Liver (tissue), 9 donors: ENCODE results near the gene GHRL. TPM values are rescaled to one million over a fixed set of nuclear protein-coding genes. Genes with fewer than 3 reads are reported as not detected.
"Not testable (repeated sequence)": the region's sequence is repeated elsewhere in the genome, so short reads cannot be mapped to it uniquely, and the experiment has no call there.

ENCODE experiments used
- DNase-seq: peaks from one replicate; pipeline ENCODE4 v3.0.0-alpha.2; 2017; ENCODE audit warnings: low spot score
- H3K27ac ChIP-seq, 2 donors: one replicate each; pipeline ENCODE4 v1.7.0; 2013; ENCODE audit warnings: inconsistent platforms in 2 of 2, low read length in 2 of 2, control low read depth in 1 of 2, low read depth in 1 of 2, mild to moderate bottlenecking in 1 of 2
- H3K27me3 ChIP-seq, 4 donors: one replicate each; pipeline versions ENCODE4 v1.6.1 to v1.7.0; 2013; ENCODE audit warnings: low read length in 3 of 4, inconsistent platforms in 1 of 4, mild to moderate bottlenecking in 1 of 4, moderate library complexity in 1 of 4; ENCODE audit not compliant: control insufficient read depth in 4 of 4, insufficient read depth in 4 of 4
- H3K36me3 ChIP-seq, 4 donors: one replicate each; pipeline versions ENCODE4 v1.6.1 to v1.7.0; 2013; ENCODE audit warnings: low read length in 3 of 4, mild to moderate bottlenecking in 3 of 4, low read depth in 1 of 4, moderate library complexity in 1 of 4; ENCODE audit not compliant: control insufficient read depth in 4 of 4, insufficient read depth in 3 of 4
- H3K4me1 ChIP-seq, 4 donors: one replicate each; pipeline versions ENCODE4 v1.6.1 to v1.7.0; 2013; ENCODE audit warnings: low read length in 3 of 4, mild to moderate bottlenecking in 3 of 4, moderate library complexity in 1 of 4; ENCODE audit not compliant: control insufficient read depth in 4 of 4, insufficient read depth in 4 of 4
- H3K4me3 ChIP-seq, 3 donors: one replicate each; pipeline versions ENCODE4 v1.6.1 to v1.7.0; 2013; ENCODE audit warnings: low read length in 3 of 3, control low read depth in 1 of 3, low read depth in 1 of 3, mild to moderate bottlenecking in 1 of 3
- H3K9ac ChIP-seq, 2 donors: one replicate each; pipeline ENCODE4 v1.7.0; 2013; ENCODE audit warnings: low read length in 2 of 2, mild to moderate bottlenecking in 2 of 2, moderate library complexity in 2 of 2, control low read depth in 1 of 2, low read depth in 1 of 2
- H3K9me3 ChIP-seq, 4 donors: one replicate each; pipeline versions ENCODE4 v1.6.1 to v1.7.0; 2013; ENCODE audit warnings: low read length in 3 of 4; ENCODE audit not compliant: control insufficient read depth in 4 of 4
- EGR1 ChIP-seq, 2 donors: IDR thresholded peaks; 2 replicates each; pipeline ENCODE4 v1.6.1; 2016 to 2018; ENCODE audit warnings: antibody characterized with exemption in 2 of 2, low read depth in 2 of 2
- FOXA1 ChIP-seq: IDR thresholded peaks from 2 replicates; pipeline ENCODE4 v1.6.1; 2016; ENCODE audit warnings: antibody characterized with exemption
- GABPA ChIP-seq, 2 donors: IDR thresholded peaks in 1 of 2; conservative IDR thresholded peaks in 1 of 2; 2 replicates each; pipeline ENCODE4 v1.6.1; 2016; ENCODE audit warnings: antibody characterized with exemption in 2 of 2, mild to moderate bottlenecking in 1 of 2, moderate library complexity in 1 of 2
- JUND ChIP-seq, 2 donors: IDR thresholded peaks; 2 replicates each; pipeline ENCODE4 v1.6.1; 2016; ENCODE audit warnings: antibody characterized with exemption in 2 of 2
- NR2F2 ChIP-seq: IDR thresholded peaks from 2 replicates; pipeline ENCODE4 v1.6.1; 2016; ENCODE audit warnings: antibody characterized with exemption
- RAD21 ChIP-seq, 2 donors: IDR thresholded peaks; 2 replicates each; pipeline ENCODE4 v1.6.1; 2016; ENCODE audit warnings: antibody characterized with exemption in 2 of 2, mild to moderate bottlenecking in 2 of 2
- RXRA ChIP-seq, 2 donors: IDR thresholded peaks; 2 replicates each; pipeline ENCODE4 v1.6.1; 2017 to 2018; ENCODE audit warnings: antibody characterized with exemption in 2 of 2, mild to moderate bottlenecking in 1 of 2
- SP1 ChIP-seq: IDR thresholded peaks from 2 replicates; pipeline ENCODE4 v1.6.1; 2018; ENCODE audit warnings: antibody characterized with exemption, mild to moderate bottlenecking
- TAF1 ChIP-seq: conservative IDR thresholded peaks from 2 replicates; pipeline ENCODE4 v1.6.1; 2016; ENCODE audit warnings: antibody characterized with exemption, mild to moderate bottlenecking
- YY1 ChIP-seq: IDR thresholded peaks from 2 replicates; pipeline ENCODE4 v1.6.1; 2016; ENCODE audit warnings: antibody characterized with exemption, mild to moderate bottlenecking
- WGBS: extraction: QIAGEN DNeasy Blood & Tissue Kit; methylation state at CpG from one replicate; pipeline ENCODE4 v1.1.7; 2013; 5-methylcytosine and 5-hydroxymethylcytosine counted together
- polyA plus RNA-seq, 2 donors: library from polyadenylated mRNA; stranded (reverse) in 1 of 2; unstranded in 1 of 2; fragments of 200-250 nt in 1 of 2; fragments of >200 nt in 1 of 2; fragmentation: Nextera tagmentation in 1 of 2; extraction: Ambion mirVana in 1 of 2; gene quantifications; one replicate each; pipeline versions ENCODE4 v1.2.1 to v1.2.3, GENCODE V29; 2013 to 2015
- total RNA-seq, 2 donors: library from RNA; depleted of rRNA; stranded (reverse); fragments of >200 nt; gene quantifications; one replicate each; pipeline ENCODE4 v1.2.3, GENCODE V29; 2014
- TF ChIP-seq, protein P1 (sequence below): fragments of 150-350 bp; IDR thresholded peaks from 2 replicates; pipeline ENCODE4 v1.5.1; 2017; ENCODE audit warnings: improper control_type of control experiment, low read depth, low read length; ENCODE audit not compliant: missing input control
- TF ChIP-seq, protein P2 (sequence below): IDR thresholded peaks from 2 replicates; pipeline ENCODE4 v1.6.1; 2016; ENCODE audit warnings: antibody characterized with exemption
- donor health status: healthy.
- donor health status: healthy.
- donor health status: healthy.
- donor health status: healthy.
- donor health status: healthy.

GHRL gene
- total and polyA plus RNA-seq, 4 donors: 0.08 to 1.3 (median 0.27) TPM

DNA sequence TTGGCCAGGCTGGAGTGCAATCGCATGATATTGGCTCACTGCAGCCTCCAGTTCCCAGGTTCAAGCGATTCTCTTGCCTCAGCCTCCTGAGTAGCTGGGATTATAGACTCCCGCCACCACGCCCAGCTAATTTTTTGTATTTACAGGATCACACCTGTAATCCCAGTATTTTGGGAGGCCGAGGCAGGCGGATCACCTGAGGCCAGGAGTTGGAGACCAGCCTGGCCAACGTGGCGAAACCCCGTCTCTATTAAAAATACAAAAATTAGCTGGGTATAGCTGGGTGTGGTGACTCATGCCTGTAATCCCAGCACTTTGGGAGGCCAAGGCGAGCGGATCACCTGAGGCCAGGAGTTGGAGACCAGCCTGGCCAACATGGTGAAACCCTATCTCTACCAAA lies 20.3 kb downstream of the GHRL start:
- H3K4me1 ChIP-seq: peaks cover 2 to 21% (median 16%) of the 10 kb centered on the region in 4 donors
- H3K9ac ChIP-seq, DNase-seq, H3K9me3 ChIP-seq, H3K27ac ChIP-seq, H3K4me3 ChIP-seq, H3K27me3 ChIP-seq: not testable (repeated sequence)
- peaks cover 8 to 28% (median 17%) of the 10 kb centered on the region in 4 donors for H3K36me3 ChIP-seq
- WGBS: 90% methylated on average over 11 of the region's 11 CpGs

DNA sequence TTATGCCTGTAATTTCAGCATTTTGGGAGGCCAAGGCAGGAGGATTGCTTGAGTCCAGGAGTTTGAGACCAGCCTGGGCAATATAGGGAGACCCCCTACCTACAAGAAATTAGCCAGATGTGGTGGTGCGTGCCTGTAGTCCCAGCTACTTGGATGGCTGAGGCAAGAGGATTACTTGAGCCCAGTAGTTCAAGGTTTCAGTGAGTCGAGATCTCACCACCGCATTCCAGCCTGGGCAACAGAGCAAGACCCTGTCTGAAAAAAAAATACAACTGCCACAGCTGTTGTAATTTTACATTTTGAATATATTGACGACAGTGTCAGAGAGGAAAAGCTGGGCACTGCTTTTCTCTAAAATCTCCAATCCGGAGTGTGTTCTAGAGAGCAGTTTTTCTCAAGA lies 23.3 kb downstream of the GHRL start:
- DNase-seq: no peak
- no peak overlapping the region for H3K9ac ChIP-seq
- H3K27ac ChIP-seq: no peak overlapping the region
- H3K9me3 ChIP-seq: no peaks in the 10 kb centered on the region
- no peak for TF ChIP-seq TAF1
- no peak for TF ChIP-seq YY1
- TF ChIP-seq, protein P1, sequence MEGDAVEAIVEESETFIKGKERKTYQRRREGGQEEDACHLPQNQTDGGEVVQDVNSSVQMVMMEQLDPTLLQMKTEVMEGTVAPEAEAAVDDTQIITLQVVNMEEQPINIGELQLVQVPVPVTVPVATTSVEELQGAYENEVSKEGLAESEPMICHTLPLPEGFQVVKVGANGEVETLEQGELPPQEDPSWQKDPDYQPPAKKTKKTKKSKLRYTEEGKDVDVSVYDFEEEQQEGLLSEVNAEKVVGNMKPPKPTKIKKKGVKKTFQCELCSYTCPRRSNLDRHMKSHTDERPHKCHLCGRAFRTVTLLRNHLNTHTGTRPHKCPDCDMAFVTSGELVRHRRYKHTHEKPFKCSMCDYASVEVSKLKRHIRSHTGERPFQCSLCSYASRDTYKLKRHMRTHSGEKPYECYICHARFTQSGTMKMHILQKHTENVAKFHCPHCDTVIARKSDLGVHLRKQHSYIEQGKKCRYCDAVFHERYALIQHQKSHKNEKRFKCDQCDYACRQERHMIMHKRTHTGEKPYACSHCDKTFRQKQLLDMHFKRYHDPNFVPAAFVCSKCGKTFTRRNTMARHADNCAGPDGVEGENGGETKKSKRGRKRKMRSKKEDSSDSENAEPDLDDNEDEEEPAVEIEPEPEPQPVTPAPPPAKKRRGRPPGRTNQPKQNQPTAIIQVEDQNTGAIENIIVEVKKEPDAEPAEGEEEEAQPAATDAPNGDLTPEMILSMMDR: no peak
- no peak for TF ChIP-seq RAD21 (IDR thresholded peaks at IDR 0.05)
- no peak for TF ChIP-seq RXRA (IDR thresholded peaks at IDR 0.05)
- TF ChIP-seq SP1: no peak
- peaks cover 7 to 20% (median 12%) of the 10 kb centered on the region in 4 donors for H3K36me3 ChIP-seq
- peaks cover 2 to 26% (median 21%) of the 10 kb centered on the region in 4 donors for H3K4me1 ChIP-seq
- no peak overlapping the region for H3K4me3 ChIP-seq
- WGBS: 96% methylated on average over 5 of the region's 5 CpGs
- H3K27me3 ChIP-seq: no peaks in the 10 kb centered on the region

DNA sequence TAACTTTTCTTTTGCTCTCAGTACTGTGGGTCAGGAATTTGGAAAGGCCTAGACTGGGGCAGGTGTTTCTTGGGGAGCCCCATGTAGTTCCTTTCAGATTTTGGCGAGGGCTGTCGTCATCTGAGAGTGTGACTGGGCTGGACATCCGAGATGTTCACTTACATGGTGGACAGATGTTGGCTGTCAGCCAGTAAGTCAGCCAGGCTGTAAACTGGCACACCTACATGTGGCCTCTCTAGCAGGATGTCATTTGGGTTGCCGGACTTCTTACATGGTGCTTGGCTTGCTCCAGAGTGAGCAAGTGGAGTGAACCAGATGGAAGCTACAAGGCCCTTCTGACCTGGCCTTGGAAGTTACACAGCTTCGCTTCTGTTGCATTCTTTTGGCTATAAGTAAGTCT lies 23.8 kb downstream of the GHRL start:
- no peaks in the 10 kb centered on the region for H3K27me3 ChIP-seq
- H3K4me1 ChIP-seq: peaks cover 2 to 21% (median 16%) of the 10 kb centered on the region in 4 donors
- no peak overlapping the region for H3K4me3 ChIP-seq
- WGBS: 95% methylated on average over 5 of the region's 5 CpGs
- DNase-seq: no peak
- TF ChIP-seq RXRA (IDR thresholded peaks at IDR 0.05) (no peak), JUND (IDR thresholded peaks at IDR 0.05) (no peak), SP1 (no peak), FOXA1 (no peak), GABPA (IDR thresholded peaks at IDR 0.05 in 1 of 2, conservative IDR thresholded peaks at IDR 0.05 in 1 of 2) (no peak), RAD21 (IDR thresholded peaks at IDR 0.05) (no peak), EGR1 (IDR thresholded peaks at IDR 0.05; ENCODE audit: low read depth in 2 of 2) (no peak), NR2F2 (no peak)
- TF ChIP-seq, protein P1: no peak
- TF ChIP-seq, protein P2, sequence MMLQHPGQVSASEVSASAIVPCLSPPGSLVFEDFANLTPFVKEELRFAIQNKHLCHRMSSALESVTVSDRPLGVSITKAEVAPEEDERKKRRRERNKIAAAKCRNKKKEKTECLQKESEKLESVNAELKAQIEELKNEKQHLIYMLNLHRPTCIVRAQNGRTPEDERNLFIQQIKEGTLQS: no peak
- H3K9me3 ChIP-seq: no peaks in the 10 kb centered on the region
- no peak overlapping the region for H3K27ac ChIP-seq
- H3K9ac ChIP-seq: no peak overlapping the region
- peaks cover 7 to 20% (median 13%) of the 10 kb centered on the region in 4 donors for H3K36me3 ChIP-seq
